HG03571 (cell line): ENCODE results near the gene BTN3A1.
"Not testable (repeated sequence)": the region's sequence is repeated elsewhere in the genome, so short reads cannot be mapped to it uniquely, and the experiment has no call there.

ENCODE experiments used
- ATAC-seq: cut with Tn5 transposase; IDR thresholded peaks from one replicate; pipeline ENCODE4 v1.9.1; 2021; ENCODE audit not compliant: unreplicated experiment

BTN3A1 gene

GRCh38 chr6:26401987-26402658 is at the start of gene BTN3A1:
TSS of gene BTN3A1 (plus strand) at chr6:26402275. CDS start at chr6:26405564, 3,289 bp downstream.
- peak; percentile 84 for ATAC-seq

GRCh38 chr6:26352315-26352714 is 49.8 kb upstream of the BTN3A1 start:
- no peak for ATAC-seq

- ATAC-seq, result no peak
Observed at GRCh38 chr6:26354162-26354561, 47.9 kb upstream of the BTN3A1 start.

DNA sequence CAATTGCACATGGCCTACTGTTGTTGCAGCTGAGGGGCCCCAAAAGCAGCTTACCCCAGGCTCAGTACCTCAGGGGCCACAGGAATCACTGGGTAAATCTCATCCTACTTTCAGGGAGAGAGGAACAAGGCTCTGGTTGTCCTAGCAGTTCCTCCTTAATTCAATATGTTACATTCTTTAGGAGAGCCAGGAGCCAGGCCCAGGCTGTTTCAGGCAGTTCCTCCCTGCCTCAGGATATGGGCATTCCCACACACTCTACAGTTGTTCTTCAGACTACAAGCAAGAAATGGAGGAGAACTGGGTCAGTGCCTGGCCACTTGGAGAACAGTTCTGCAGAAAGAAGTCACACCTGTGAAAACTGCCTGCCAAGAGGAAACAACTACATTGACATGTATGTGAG is 46.7 kb upstream of the BTN3A1 start:
- no peak for ATAC-seq

DNA sequence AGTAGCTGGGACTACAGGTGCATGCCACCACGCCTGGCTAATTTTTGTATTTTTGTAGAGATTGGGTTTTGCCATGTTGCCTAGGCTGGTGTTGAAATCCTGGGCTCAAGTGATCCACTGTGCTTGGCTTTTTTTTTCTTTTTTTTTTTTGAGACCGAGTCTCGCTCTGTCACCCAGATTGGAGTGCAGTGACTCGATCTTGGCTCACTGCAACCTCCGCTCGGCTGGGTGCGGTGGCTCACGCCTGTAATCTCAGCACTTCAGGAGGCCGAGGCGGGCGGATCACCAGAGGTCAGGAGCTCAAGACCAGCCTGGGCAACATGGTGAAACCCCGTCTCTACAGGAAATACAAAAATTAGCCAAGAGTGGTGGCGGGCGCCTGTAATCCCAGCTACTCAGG is 44.5 kb upstream of the BTN3A1 start:
- not testable (repeated sequence) for ATAC-seq

- peak; percentile 43 for ATAC-seq
Observed at GRCh38 chr6:26358511-26358981, 43.5 kb upstream of the BTN3A1 start.

- no peak for ATAC-seq
Observed at GRCh38 chr6:26359765-26360164, 42.3 kb upstream of the BTN3A1 start.

DNA sequence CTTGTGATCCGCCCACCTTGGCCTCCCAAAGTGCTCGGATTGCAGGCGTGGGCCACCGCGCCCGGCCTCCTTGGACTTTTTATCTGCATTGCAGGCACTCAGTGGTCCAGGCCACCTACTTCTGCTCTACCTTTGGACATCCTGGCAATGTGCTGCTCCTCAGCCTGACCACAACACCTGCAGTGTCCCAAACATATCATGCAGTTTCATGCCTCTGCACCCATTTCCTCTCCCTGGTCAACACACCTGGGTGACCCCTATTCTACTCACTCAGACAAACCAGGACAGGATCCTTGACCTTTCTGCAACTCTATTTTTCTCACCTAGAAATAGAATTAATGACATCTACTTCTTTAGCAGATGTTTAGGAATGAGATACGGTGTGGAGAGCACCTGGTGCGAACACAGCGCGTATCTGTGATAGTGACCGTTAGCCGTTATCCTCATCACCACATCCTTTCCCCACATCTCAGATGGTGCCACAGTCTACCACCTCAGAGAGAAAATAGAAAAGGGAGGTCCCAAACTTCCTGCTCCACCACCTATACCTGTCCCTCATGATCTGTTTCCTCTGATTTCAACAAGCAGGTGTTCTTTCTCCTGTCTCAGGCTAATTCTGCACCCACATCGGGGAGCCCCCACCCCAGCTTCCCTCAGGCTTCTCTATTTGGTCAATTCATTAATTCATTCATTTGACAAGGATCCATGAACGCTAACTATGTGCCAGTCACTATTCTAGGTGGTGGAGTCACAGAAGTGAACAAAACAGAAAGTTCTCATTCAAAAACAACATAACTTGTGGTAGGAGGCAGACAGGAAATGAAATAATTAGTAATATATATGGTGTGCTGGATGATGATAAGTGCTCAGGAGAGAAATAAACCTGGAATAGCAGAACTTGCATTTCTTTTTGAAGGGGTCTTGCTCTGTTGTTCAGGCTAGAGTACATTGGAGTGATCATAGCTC is 41.3 kb upstream of the BTN3A1 start:
- no peak for ATAC-seq

GRCh38 chr6:26361544-26361943 is 40.5 kb upstream of the BTN3A1 start:
- no peak for ATAC-seq

GRCh38 chr6:26362093-26362835 is 39.8 kb upstream of the BTN3A1 start:
- ATAC-seq, result no peak

DNA sequence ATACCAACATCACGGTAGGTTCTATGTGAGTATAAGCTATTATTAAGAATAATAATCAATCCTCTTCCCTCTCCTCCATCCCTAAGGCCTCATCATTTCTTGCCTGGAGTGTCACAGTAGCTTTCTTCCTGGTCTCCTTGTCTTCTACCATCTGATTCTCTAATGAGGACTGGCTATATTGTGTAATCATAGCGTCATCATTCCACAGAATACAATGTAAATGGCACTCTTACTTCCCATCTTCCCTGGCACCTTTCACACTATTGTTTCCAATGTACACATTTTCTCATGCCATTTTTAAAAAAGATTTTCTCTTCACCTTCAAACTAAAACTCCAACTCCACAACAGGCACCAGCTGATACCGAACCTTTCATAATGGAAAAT is 39.2 kb upstream of the BTN3A1 start:
- no peak for ATAC-seq

GRCh38 chr6:26363882-26364701 is 38.0 kb upstream of the BTN3A1 start:
- ATAC-seq, result no peak

- ATAC-seq, result no peak
Observed at GRCh38 chr6:26365633-26365995, 36.5 kb upstream of the BTN3A1 start.

- ATAC-seq, result no peak
Observed at GRCh38 chr6:26366504-26366903, 35.6 kb upstream of the BTN3A1 start.

DNA sequence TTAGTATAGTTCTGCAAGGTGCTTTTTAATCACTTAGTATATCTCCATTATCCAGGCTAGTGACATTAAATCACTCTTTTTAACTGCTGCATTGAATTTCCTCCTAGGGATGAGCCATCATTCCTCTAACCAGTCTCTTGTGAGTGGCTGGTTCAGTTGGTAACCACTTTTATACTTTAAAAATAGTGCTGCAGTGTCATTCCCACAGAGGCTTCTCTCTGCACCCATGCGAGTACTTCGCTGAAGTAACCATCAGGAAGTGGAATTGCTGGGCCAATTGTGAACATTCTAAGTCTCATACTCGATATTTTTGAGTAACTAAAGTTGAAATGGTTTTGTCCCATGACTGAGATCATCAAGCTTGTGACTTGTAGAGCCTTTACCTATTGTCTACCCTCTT is 35.0 kb upstream of the BTN3A1 start:
- no peak for ATAC-seq

- not testable (repeated sequence) for ATAC-seq
Observed at GRCh38 chr6:26371813-26372212, 30.3 kb upstream of the BTN3A1 start.

DNA sequence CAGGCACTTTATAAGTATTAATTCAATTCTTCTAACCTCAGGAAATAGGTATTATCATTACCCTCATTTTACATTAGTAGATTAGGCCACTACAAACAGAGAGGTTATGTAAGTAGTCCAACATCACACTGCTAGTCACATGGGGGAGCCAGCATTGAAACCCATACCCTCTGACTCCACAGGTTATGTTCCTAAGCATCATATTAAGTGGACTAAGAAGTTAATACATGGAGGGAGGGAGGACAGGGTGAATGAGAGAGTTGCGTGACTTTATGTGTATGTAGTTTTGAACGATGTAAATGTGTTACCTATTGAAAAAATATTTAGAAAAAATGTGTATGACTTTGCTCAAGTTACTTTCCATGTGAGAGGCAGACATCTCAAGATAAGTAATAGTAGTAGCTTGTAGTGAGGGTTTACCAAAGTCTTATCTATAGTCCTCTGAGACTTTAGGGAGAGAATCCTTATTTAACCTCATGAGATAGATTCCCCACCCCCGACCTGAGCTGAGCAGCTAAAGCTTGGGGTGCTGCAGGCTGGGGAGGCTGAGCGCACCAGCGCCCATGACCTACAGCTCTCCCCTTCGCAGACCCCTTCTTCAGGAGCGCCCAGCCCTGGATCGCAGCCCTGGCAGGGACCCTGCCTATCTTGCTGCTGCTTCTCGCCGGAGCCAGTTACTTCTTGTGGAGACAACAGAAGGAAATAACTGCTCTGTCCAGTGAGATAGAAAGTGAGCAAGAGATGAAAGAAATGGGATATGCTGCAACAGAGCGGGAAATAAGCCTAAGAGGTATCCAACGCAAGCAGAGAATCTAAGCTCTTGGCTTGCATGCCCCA is 29.5 kb upstream of the BTN3A1 start:
- no peak for ATAC-seq

- ATAC-seq, result no peak
Observed at GRCh38 chr6:26375270-26375669, 26.8 kb upstream of the BTN3A1 start.

GRCh38 chr6:26377719-26378118 is 24.4 kb upstream of the BTN3A1 start:
- ATAC-seq, result no peak

DNA sequence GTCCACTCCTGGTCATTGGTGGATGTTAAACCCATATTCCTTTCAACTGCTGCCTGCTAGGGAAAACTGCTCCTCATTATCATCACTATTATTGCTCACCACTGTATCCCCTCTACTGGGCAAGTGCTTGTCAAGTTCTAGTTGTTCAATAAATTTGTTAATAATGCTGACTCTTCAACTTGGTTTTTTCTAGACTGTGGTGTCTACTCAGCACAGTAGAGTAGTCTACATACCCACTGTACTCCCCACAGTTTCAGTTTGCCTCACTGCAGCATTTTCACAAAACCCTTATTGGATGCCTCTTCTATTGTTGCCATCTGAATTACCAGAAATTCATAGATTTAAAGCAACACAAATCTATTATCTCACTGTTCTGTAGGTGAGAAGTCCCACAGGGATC is 23.9 kb upstream of the BTN3A1 start:
- ATAC-seq, result not testable (repeated sequence)
